K562 (cell line): ENCODE measurements around the gene ZNF821. TPM values are rescaled to one million over a fixed set of nuclear protein-coding genes. Genes with fewer than 3 reads are reported as not detected.

ENCODE experiments used
- CTBP1 ChIP-seq: fragments of 450-650 bp; IDR thresholded peaks from 2 replicates; pipeline ENCODE4 v1.6.1; 2016; ENCODE audit warnings: borderline replicate concordance
- ELF4 ChIP-seq: fragments of 450-650 bp; formaldehyde crosslinking; IDR thresholded peaks from 2 replicates; pipeline ENCODE4 v1.4.0; 2022; ENCODE audit warnings: missing genetic modification characterization
- HDAC8 ChIP-seq: fragments of 450-650 bp; IDR thresholded peaks from 2 replicates; pipeline ENCODE4 v1.6.1; 2016; ENCODE audit warnings: mild to moderate bottlenecking, missing genetic modification characterization, moderate library complexity, missing compliant biosample characterization
- HMGXB4 ChIP-seq: sonication (generic); formaldehyde crosslinking; IDR thresholded peaks from 2 replicates; pipeline ENCODE4 v1.8.1; 2023; ENCODE audit warnings: mild to moderate bottlenecking, missing genetic modification reagents
- MAFF ChIP-seq: IDR thresholded peaks from 2 replicates; pipeline ENCODE4 v1.6.1; 2012; ENCODE audit warnings: low read length, improper control_type of control experiment
- NCOR1 ChIP-seq: fragments of 450-650 bp; IDR thresholded peaks from 2 replicates; pipeline ENCODE4 v1.6.1; 2016; ENCODE audit warnings: mild to moderate bottlenecking, moderate library complexity
- RB1 ChIP-seq: fragments of 450-650 bp; IDR thresholded peaks from 2 replicates; pipeline ENCODE4 v1.6.1; 2017; ENCODE audit warnings: low read depth, mild to moderate bottlenecking
- RBBP5 ChIP-seq: fragments of 200-600 bp; sonication (generic); IDR thresholded peaks from 2 replicates; pipeline ENCODE4 v1.6.1; 2012; ENCODE audit warnings: borderline replicate concordance, mild to moderate bottlenecking, low read length, control low read depth, inconsistent platforms; ENCODE audit not compliant: insufficient read depth, poor library complexity, severe bottlenecking
- RREB1 ChIP-seq: fragments of 250-450 bp; sonication (Bioruptor Pico); IDR thresholded peaks from 2 replicates; pipeline ENCODE4 v1.4.0; 2020
- SREBF2 ChIP-seq: sonication (generic); formaldehyde crosslinking; IDR thresholded peaks from 2 replicates; pipeline ENCODE4 v1.4.0; 2020; ENCODE audit warnings: mild to moderate bottlenecking, missing genetic modification reagents
- STAT6 ChIP-seq: sonication (generic); formaldehyde crosslinking; IDR thresholded peaks from 2 replicates; pipeline ENCODE4 v1.8.1; 2023; ENCODE audit warnings: mild to moderate bottlenecking, missing genetic modification reagents
- SUPT5H ChIP-seq: fragments of 450-650 bp; IDR thresholded peaks from 2 replicates; pipeline ENCODE4 v1.6.1; 2016
- TAF7 ChIP-seq: fragments of 450-650 bp; IDR thresholded peaks from 2 replicates; pipeline ENCODE4 v1.6.1; 2016; ENCODE audit warnings: missing genetic modification characterization, missing compliant biosample characterization
- ZBTB1 ChIP-seq: sonication (generic); formaldehyde crosslinking; IDR thresholded peaks from 2 replicates; pipeline ENCODE4 v1.8.1; 2023; ENCODE audit warnings: missing genetic modification reagents, low read depth, mild to moderate bottlenecking, borderline replicate concordance
- ZFX ChIP-seq: sonication (generic); formaldehyde crosslinking; IDR thresholded peaks from 2 replicates; pipeline ENCODE4 v1.8.0; 2022; ENCODE audit warnings: mild to moderate bottlenecking, missing genetic modification reagents, moderate library complexity
- ZNF134 ChIP-seq: fragments of 250-450 bp; sonication (Bioruptor Pico); conservative IDR thresholded peaks from 2 replicates; pipeline ENCODE4 v1.4.0; 2020
- ZNF282 ChIP-seq: sonication (generic); formaldehyde crosslinking; IDR thresholded peaks from 2 replicates; pipeline ENCODE4 v1.8.1; 2023; ENCODE audit warnings: missing genetic modification reagents
- polyA plus RNA-seq, 8 experiments: library from polyadenylated mRNA; depleted of rRNA in 4 of 8; stranded (reverse) in 5 of 8; unstranded in 3 of 8; fragments of >200 nt; fragmentation: Nextera tagmentation in 2 of 8; fragmentation: Illumina TruSeq in 1 of 8; extraction: Ambion mirVana in 2 of 8; extraction: Trizol in 1 of 8; gene quantifications; 2 replicates each; pipeline versions ENCODE4 v1.2.1 to v1.2.3, GENCODE V29; 2011 to 2014; ENCODE audit warnings: inconsistent platforms in 1 of 8, missing spikeins in 1 of 8
- total RNA-seq, 7 experiments: library from RNA; depleted of rRNA in 6 of 7; stranded (reverse); fragments of >200 nt in 6 of 7; fragmentation: Illumina TruSeq in 2 of 7; extraction: Trizol in 2 of 7; gene quantifications; 2 replicates each; pipeline versions ENCODE4 v1.2.1 to v1.2.3, GENCODE V29; 2011 to 2021; ENCODE audit warnings: low replicate concordance in 1 of 7

Gene ZNF821
- total and polyA plus RNA-seq, 9 of the 15 experiments (the other 6 are each of a cell fraction or from before 2014, with no cell fraction given) = 0.38 to 5.6 (median 3.6) TPM

GRCh38 chr16:71883849-71884638 is at the start of gene ZNF821 (continued):
- TF ChIP-seq RREB1 (CRISPR knock-in tag) = 0 out of 2 replicates have a peak, but pooled peaks have one; percentile 48
- TF ChIP-seq SUPT5H = peak; percentile 59
- no peak for TF ChIP-seq STAT6 (CRISPR knock-in tag)
- no peak for TF ChIP-seq ZNF134 (CRISPR knock-in tag)
- no peak for TF ChIP-seq MAFF
- no peak for TF ChIP-seq SREBF2
- TF ChIP-seq ZNF282 (CRISPR knock-in tag) = peak; percentile 73; the same call in 1 of the 2 replicates
- TF ChIP-seq RB1 = peak; percentile 77
- TF ChIP-seq TAF7 (tag) = peak; percentile 29; the same call in 1 of the 2 replicates
- TF ChIP-seq ZFX = peak; percentile 83
- peak; percentile 93 for TF ChIP-seq ZBTB1 (CRISPR knock-in tag)
- 0 out of 2 replicates have a peak, but pooled peaks have one; percentile 51 for TF ChIP-seq HDAC8 (tag)
- TF ChIP-seq NCOR1 = no peak
- peak; percentile 81; the same call in 1 of the 2 replicates for TF ChIP-seq ELF4 (CRISPR knock-in tag)
- TF ChIP-seq RBBP5 = peak; percentile 83
- TF ChIP-seq CTBP1 = peak; percentile 62
- 0 out of 2 replicates have a peak, but pooled peaks have one; percentile 47 for TF ChIP-seq HMGXB4 (CRISPR knock-in tag)
